ENCODE measurements around the gene VDAC2.

VDAC2 gene

GRCh38 chr10:75253281-75254220 lies 43.0 kb downstream of the VDAC2 start:
- no peak for DNase-seq (ENCODE audit: low read depth)

- DNase-seq (ENCODE audit: low read depth) = no peak
Observed at GRCh38 chr10:75254739-75255138, 44.1 kb downstream of the VDAC2 start.

DNA sequence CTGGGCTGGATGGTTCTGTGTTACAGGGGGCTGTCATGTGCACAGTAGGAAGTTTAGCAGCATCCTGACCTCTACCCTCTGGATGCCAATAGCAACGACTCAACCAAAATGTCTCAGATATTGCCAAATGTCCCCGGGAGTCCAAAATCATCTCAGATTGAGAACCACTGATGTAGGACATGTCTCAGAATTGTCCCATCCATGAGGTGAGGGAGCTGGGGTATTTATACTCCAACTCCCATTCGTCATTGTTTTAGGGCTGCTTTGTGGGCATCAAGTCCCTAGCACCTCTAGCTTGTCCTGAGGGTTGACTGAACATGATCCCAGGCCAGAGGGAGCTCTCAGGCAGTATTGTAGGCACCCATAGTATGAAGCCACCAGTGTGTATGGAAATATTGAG lies 50.4 kb downstream of the VDAC2 start:
- DNase-seq (ENCODE audit: low read depth) = no peak

DNA sequence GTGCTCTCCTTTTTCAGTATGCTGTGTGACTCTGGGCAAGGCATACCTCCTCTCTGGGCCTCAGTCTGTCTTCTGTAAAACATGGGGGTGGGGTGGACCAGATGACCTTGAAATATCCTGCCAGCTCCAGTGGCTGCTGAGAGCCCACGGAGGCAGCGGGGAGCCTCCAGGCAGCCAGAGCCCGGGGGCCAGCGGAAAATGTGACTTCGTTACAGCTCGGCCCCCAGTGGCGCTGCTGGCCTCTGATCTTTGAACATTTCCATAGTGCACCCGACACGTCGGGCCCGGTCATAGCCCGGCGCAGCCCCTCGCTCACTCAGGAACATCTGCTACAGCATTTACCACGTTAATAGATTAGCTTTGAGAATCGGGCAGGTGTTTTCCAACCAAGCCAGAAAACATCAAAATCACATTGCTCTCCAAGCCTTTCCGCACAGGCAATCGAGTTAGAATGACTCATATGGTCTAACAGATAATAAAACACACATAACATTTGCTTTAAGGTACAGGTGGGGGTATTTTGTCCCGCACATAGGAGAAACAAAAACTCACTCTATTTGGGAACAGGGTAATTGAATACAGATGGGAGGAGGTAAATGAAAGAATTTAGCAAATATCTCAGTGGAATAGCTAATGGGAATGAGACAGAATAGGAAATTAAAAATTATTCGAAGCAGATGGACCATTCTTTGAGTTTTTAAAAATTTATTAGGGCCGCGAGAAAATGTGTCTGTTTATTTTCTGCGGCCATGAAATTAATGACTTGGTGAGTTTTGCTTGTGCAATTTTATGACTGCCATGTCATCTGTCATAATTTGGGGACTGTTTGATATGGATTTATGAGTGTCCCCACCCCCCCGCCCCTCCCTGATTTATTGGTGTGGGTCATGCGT lies 51.5 kb downstream of the VDAC2 start:
- no peak for DNase-seq (ENCODE audit: low read depth)

DNA sequence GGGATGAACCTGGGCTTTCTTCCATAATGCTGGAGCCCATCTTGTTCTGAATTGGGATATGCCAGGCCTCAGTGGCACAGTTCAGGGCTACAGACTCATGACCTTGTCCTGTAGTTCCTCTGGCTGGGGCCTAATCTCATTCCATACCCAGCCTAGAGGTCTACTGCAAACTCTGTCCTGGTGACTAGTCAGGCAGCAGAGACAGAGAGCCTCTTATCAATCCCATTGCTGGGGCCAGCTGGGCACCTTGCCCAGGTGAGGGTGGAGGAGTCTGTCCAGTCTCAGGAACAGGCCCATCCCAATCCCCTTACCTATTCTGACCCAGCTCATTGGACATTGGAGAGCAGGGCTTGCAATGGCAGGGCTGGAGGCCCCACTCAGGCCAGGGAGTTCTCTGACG lies 53.2 kb downstream of the VDAC2 start:
- DNase-seq (ENCODE audit: low read depth) = no peak

GRCh38 chr10:75265856-75266255 lies 55.3 kb downstream of the VDAC2 start:
- no peak for DNase-seq (ENCODE audit: low read depth)

GRCh38 chr10:75266945-75267344 lies 56.3 kb downstream of the VDAC2 start:
- no peak for DNase-seq (ENCODE audit: low read depth)

DNA sequence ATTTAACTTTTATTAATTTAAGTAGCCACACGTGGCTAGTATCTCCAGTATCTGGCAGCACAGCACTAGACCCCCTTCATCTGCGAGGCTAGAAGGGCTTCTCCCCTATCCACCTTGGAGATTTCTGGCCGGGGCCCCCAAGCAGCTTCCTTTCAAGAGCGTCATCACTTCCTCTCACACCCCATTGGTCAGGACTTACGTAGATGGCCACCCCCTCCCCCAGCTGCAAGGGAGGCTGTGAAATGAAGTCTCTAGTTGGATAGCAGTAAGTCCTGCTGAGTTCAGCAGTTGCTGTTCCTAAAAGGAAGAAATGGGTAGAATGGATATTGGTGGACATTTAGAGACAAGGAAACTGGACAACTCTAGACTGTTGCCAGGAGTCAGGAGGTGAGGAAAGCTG lies 59.0 kb downstream of the VDAC2 start:
- DNase-seq (ENCODE audit: low read depth) = no peak

- DNase-seq (ENCODE audit: low read depth) = no peak
Observed at GRCh38 chr10:75272094-75272493, 61.5 kb downstream of the VDAC2 start.

DNA sequence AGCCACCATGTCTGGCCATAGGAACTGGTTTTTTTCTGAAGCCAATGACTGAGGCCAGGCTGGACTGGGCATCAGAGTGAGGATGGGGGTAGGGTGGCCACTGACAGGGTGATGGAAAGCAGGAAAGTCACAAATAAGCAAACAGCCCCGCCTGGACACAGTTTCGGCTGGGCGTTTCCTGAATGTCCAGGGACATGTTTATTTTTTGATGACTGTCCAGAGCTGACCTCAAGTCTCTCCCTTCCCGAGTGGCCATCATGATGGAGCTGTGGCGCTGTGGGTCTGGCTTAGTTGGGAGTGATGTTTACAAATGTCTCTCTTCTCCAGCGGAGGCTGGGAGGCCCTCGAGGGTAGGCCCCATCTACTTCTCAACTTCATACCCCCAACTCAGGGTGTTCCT lies 62.3 kb downstream of the VDAC2 start:
- no peak for DNase-seq (ENCODE audit: low read depth)

DNA sequence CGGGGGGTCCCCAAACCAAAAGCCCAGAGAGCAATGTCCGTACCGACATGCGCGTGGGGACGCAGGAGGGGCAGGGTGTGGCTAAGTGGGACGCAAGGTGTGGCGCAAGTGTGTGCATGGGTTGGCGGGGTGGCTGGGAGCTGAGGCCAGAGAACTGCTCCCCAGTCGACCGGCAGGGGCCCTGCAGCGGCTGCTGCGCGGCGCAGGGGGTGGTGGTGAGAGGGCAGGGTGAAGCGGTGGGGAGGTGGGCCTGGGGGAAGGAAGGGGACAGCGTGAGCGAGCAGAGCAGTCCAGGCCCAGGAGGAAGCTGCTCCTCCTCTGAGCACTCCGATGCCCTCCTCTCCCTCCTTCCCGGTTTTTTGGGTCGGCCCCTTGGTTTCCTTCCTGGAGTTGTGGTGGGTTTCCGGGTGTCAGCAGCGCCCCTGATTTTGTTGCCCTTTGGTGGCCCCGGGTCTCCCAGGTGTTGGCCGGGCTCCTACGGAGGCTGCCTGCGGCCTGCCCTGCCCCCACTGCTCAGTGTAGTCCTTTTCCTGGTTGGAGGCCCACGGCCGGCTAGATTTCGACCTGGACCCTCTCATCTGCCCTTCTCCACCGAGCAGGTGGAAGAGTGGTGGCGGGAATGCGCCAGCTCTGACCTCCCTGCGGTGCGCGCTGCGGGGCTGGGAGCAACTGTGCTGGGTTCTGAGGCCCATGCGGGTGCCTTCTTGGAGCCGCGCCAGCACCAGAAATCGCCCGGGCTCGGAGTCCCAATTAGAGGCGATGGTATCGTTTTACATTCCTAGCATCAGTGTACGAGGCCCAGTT lies 65.7 kb downstream of the VDAC2 start:
- no peak for DNase-seq (ENCODE audit: low read depth)

GRCh38 chr10:75280236-75280635 lies 69.6 kb downstream of the VDAC2 start:
- DNase-seq (ENCODE audit: low read depth) = no peak
